ENCODE data around the gene MTHFD1L.

GRCh38 chr6:151007922-151008321 is 142.4 kb downstream of the MTHFD1L start:
- TF ChIP-seq, protein P1, sequence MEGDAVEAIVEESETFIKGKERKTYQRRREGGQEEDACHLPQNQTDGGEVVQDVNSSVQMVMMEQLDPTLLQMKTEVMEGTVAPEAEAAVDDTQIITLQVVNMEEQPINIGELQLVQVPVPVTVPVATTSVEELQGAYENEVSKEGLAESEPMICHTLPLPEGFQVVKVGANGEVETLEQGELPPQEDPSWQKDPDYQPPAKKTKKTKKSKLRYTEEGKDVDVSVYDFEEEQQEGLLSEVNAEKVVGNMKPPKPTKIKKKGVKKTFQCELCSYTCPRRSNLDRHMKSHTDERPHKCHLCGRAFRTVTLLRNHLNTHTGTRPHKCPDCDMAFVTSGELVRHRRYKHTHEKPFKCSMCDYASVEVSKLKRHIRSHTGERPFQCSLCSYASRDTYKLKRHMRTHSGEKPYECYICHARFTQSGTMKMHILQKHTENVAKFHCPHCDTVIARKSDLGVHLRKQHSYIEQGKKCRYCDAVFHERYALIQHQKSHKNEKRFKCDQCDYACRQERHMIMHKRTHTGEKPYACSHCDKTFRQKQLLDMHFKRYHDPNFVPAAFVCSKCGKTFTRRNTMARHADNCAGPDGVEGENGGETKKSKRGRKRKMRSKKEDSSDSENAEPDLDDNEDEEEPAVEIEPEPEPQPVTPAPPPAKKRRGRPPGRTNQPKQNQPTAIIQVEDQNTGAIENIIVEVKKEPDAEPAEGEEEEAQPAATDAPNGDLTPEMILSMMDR (IDR thresholded peaks at IDR 0.05): no peak
- TF ChIP-seq POLR2A (IDR thresholded peaks at IDR 0.05): no peak
